ENCODE measurements around the gene TCERG1L.

TCERG1L gene

DNA sequence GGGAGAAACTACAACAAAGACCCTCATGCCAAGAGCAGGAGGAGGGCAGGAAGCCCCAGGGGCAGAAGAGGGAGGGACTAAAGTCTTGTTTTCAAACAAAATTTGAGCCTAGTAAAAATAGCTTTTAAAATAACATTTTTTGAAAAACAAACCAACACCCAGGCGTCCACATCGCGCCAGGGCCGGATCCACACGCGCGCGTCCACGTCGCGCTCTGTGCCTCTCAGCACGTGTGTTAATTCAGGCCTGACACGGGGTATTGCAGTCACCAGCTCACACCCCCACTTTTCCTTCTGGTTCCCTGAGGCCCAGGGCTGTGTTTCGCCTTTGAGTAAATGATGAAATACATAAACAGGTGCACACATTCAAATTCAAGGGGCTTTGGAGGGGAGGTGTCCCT is 196.2 kb downstream of the TCERG1L start:
- no peak overlapping the region for H3K14ac ChIP-seq (ENCODE audit: low read length in 2 of 2)
- H2AK5ac ChIP-seq (ENCODE audit: low read length, severe bottlenecking) = no peak overlapping the region

GRCh38 chr10:131114846-131115245 is 196.7 kb downstream of the TCERG1L start:
- Histone ChIP-seq H2BK15ac (ENCODE audit: low read depth, poor library complexity, severe bottlenecking) (no peak overlapping the region), H3K4me2 (ENCODE audit: low read length, poor library complexity, severe bottlenecking) (no peak overlapping the region), H3K9me3 (ENCODE audit: control insufficient read depth, low read length) (no peaks in the 10 kb centered on the region), H3K14ac (ENCODE audit: low read length in 2 of 2) (no peak overlapping the region), H4K91ac (ENCODE audit: low read length) (no peak overlapping the region), H3K9ac (ENCODE audit: low read length) (no peak overlapping the region), H2AFZ (ENCODE audit: low read depth, low read length) (no peak overlapping the region), H2AK5ac (ENCODE audit: low read length, severe bottlenecking) (no peak overlapping the region), H2BK12ac (ENCODE audit: low read length in 2 of 2) (no peak overlapping the region), H3K36me3 (ENCODE audit: control insufficient read depth in 1 of 2, insufficient read depth in 2 of 2, low read depth in 1 of 2, low read length in 2 of 2) (no peaks in the 10 kb centered on the region), H4K8ac (ENCODE audit: low read length) (no peak overlapping the region), H3K27me3 (ENCODE audit: control insufficient read depth in 1 of 2, insufficient read depth in 1 of 2, low read length in 2 of 2) (no peaks in the 10 kb centered on the region), H2BK5ac (ENCODE audit: low read depth, low read length, poor library complexity, severe bottlenecking) (no peak overlapping the region), H3K79me1 (replicated peaks; ENCODE audit: low read length, poor library complexity, severe bottlenecking) (no peaks in the 10 kb centered on the region), H3K27ac (ENCODE audit: low read length, poor library complexity, severe bottlenecking) (no peak overlapping the region), H2BK120ac (ENCODE audit: low read depth, low read length) (no peak overlapping the region), H3K4me1 (ENCODE audit: control insufficient read depth, insufficient read depth, low read depth, low read length) (no peaks in the 10 kb centered on the region), H3K4me3 (ENCODE audit: insufficient read depth in 1 of 2, low read depth in 1 of 2, low read length in 2 of 2) (no peak overlapping the region), H3K23ac (ENCODE audit: low read length in 2 of 2) (no peak overlapping the region), H3K18ac (ENCODE audit: low read depth in 1 of 2, low read length in 2 of 2) (no peak overlapping the region), H3K4ac (ENCODE audit: low read depth in 1 of 2, low read length in 2 of 2) (no peak overlapping the region)
- 90% methylated on average over 15 of the region's 15 CpGs for WGBS
- DNase-seq = no peak

More for the DNA sequence above, 196.2 kb downstream of the TCERG1L start:
- no peak overlapping the region for H3K4me3 ChIP-seq (ENCODE audit: insufficient read depth in 1 of 2, low read depth in 1 of 2, low read length in 2 of 2)
- no peaks in the 10 kb centered on the region for H3K4me1 ChIP-seq (ENCODE audit: control insufficient read depth, insufficient read depth, low read depth, low read length)
- H3K4me2 ChIP-seq (ENCODE audit: low read length, poor library complexity, severe bottlenecking) = no peak overlapping the region
- H3K9me3 ChIP-seq (ENCODE audit: control insufficient read depth, low read length) = no peaks in the 10 kb centered on the region
- no peak for DNase-seq
- no peaks in the 10 kb centered on the region for H3K27me3 ChIP-seq (ENCODE audit: control insufficient read depth in 1 of 2, insufficient read depth in 1 of 2, low read length in 2 of 2)
- H2AFZ ChIP-seq (ENCODE audit: low read depth, low read length) = no peak overlapping the region
- WGBS = 87% methylated on average over 13 of the region's 14 CpGs
- H2BK120ac ChIP-seq (ENCODE audit: low read depth, low read length) = no peak overlapping the region
- H3K79me1 ChIP-seq (replicated peaks; ENCODE audit: low read length, poor library complexity, severe bottlenecking) = no peaks in the 10 kb centered on the region
- no peak overlapping the region for H2BK12ac ChIP-seq (ENCODE audit: low read length in 2 of 2)
- no peak overlapping the region for H3K27ac ChIP-seq (ENCODE audit: low read length, poor library complexity, severe bottlenecking)
- H3K23ac ChIP-seq (ENCODE audit: low read length in 2 of 2) = no peak overlapping the region
- H3K36me3 ChIP-seq (ENCODE audit: control insufficient read depth in 1 of 2, insufficient read depth in 2 of 2, low read depth in 1 of 2, low read length in 2 of 2) = no peaks in the 10 kb centered on the region
- no peak overlapping the region for H3K4ac ChIP-seq (ENCODE audit: low read depth in 1 of 2, low read length in 2 of 2)
- H4K8ac ChIP-seq (ENCODE audit: low read length) = no peak overlapping the region
- H3K9ac ChIP-seq (ENCODE audit: low read length) = no peak overlapping the region
- no peak overlapping the region for H4K91ac ChIP-seq (ENCODE audit: low read length)
- H2BK5ac ChIP-seq (ENCODE audit: low read depth, low read length, poor library complexity, severe bottlenecking) = no peak overlapping the region
- no peak overlapping the region for H2BK15ac ChIP-seq (ENCODE audit: low read depth, poor library complexity, severe bottlenecking)
- no peak overlapping the region for H3K18ac ChIP-seq (ENCODE audit: low read depth in 1 of 2, low read length in 2 of 2)

- 71% methylated on average over 6 of the region's 6 CpGs for WGBS
- Histone ChIP-seq H2BK5ac (ENCODE audit: low read depth, low read length, poor library complexity, severe bottlenecking) (no peak overlapping the region), H3K9ac (ENCODE audit: low read length) (no peak overlapping the region), H2AK5ac (ENCODE audit: low read length, severe bottlenecking) (no peak overlapping the region), H3K36me3 (ENCODE audit: control insufficient read depth in 1 of 2, insufficient read depth in 2 of 2, low read depth in 1 of 2, low read length in 2 of 2) (no peaks in the 10 kb centered on the region), H3K4me1 (ENCODE audit: control insufficient read depth, insufficient read depth, low read depth, low read length) (no peaks in the 10 kb centered on the region), H3K9me3 (ENCODE audit: control insufficient read depth, low read length) (peaks cover under 1% of the 10 kb centered on the region), H2BK15ac (ENCODE audit: low read depth, poor library complexity, severe bottlenecking) (no peak overlapping the region), H3K14ac (ENCODE audit: low read length in 2 of 2) (no peak overlapping the region), H2AFZ (ENCODE audit: low read depth, low read length) (no peak overlapping the region), H3K18ac (ENCODE audit: low read depth in 1 of 2, low read length in 2 of 2) (no peak overlapping the region), H4K8ac (ENCODE audit: low read length) (no peak overlapping the region), H3K4ac (ENCODE audit: low read depth in 1 of 2, low read length in 2 of 2) (no peak overlapping the region), H3K4me3 (ENCODE audit: insufficient read depth in 1 of 2, low read depth in 1 of 2, low read length in 2 of 2) (no peak overlapping the region), H2BK120ac (ENCODE audit: low read depth, low read length) (no peak overlapping the region), H2BK12ac (ENCODE audit: low read length in 2 of 2) (no peak overlapping the region), H3K4me2 (ENCODE audit: low read length, poor library complexity, severe bottlenecking) (no peak overlapping the region), H3K79me1 (replicated peaks; ENCODE audit: low read length, poor library complexity, severe bottlenecking) (no peaks in the 10 kb centered on the region), H3K27ac (ENCODE audit: low read length, poor library complexity, severe bottlenecking) (no peak overlapping the region), H3K23ac (ENCODE audit: low read length in 2 of 2) (no peak overlapping the region), H3K27me3 (ENCODE audit: control insufficient read depth in 1 of 2, insufficient read depth in 1 of 2, low read length in 2 of 2) (no peaks in the 10 kb centered on the region), H4K91ac (ENCODE audit: low read length) (no peak overlapping the region)
- no peak for DNase-seq
These were observed 197.7 kb downstream of the TCERG1L start for GRCh38 chr10:131113709-131114291.

- Histone ChIP-seq H2BK120ac (ENCODE audit: low read depth, low read length) (no peak overlapping the region), H2BK15ac (ENCODE audit: low read depth, poor library complexity, severe bottlenecking) (no peak overlapping the region), H3K27ac (ENCODE audit: low read length, poor library complexity, severe bottlenecking) (no peak overlapping the region), H2BK12ac (ENCODE audit: low read length in 2 of 2) (no peak overlapping the region), H3K36me3 (ENCODE audit: control insufficient read depth in 1 of 2, insufficient read depth in 2 of 2, low read depth in 1 of 2, low read length in 2 of 2) (no peaks in the 10 kb centered on the region), H3K9ac (ENCODE audit: low read length) (no peak overlapping the region), H3K23ac (ENCODE audit: low read length in 2 of 2) (no peak overlapping the region), H3K9me3 (ENCODE audit: control insufficient read depth, low read length) (peaks cover 4% of the 10 kb centered on the region), H3K79me1 (replicated peaks; ENCODE audit: low read length, poor library complexity, severe bottlenecking) (no peaks in the 10 kb centered on the region), H4K8ac (ENCODE audit: low read length) (no peak overlapping the region), H3K27me3 (ENCODE audit: control insufficient read depth in 1 of 2, insufficient read depth in 1 of 2, low read length in 2 of 2) (no peaks in the 10 kb centered on the region), H3K4me1 (ENCODE audit: control insufficient read depth, insufficient read depth, low read depth, low read length) (no peaks in the 10 kb centered on the region), H3K4me3 (ENCODE audit: insufficient read depth in 1 of 2, low read depth in 1 of 2, low read length in 2 of 2) (no peak overlapping the region), H2AK5ac (ENCODE audit: low read length, severe bottlenecking) (no peak overlapping the region), H3K4me2 (ENCODE audit: low read length, poor library complexity, severe bottlenecking) (no peak overlapping the region), H2AFZ (ENCODE audit: low read depth, low read length) (no peak overlapping the region), H4K91ac (ENCODE audit: low read length) (no peak overlapping the region), H3K14ac (ENCODE audit: low read length in 2 of 2) (no peak overlapping the region), H3K4ac (ENCODE audit: low read depth in 1 of 2, low read length in 2 of 2) (no peak overlapping the region), H3K18ac (ENCODE audit: low read depth in 1 of 2, low read length in 2 of 2) (no peak overlapping the region), H2BK5ac (ENCODE audit: low read depth, low read length, poor library complexity, severe bottlenecking) (no peak overlapping the region)
- no peak for DNase-seq
- 84% methylated on average over 9 of the region's 9 CpGs for WGBS
These were observed 198.4 kb downstream of the TCERG1L start for GRCh38 chr10:131113165-131113564.

Data from mesenchymal stem cell (in vitro differentiated cells and primary cell).